Activated naive CD4-positive, alpha-beta T cell treated with anti-CD3 and anti-CD28 coated beads, Interleukin-2, amount 10 ng/mL, durations not matched to agents 7 days and 5 days (primary cell): ENCODE data around the gene HLA-DPA1.

Source experiments
- CTCF ChIA-PET: fragments of 350-600 bp; sonication (Branson Sonifier 250); formaldehyde crosslinking; loops from one replicate; lab custom pipeline; 2021; ENCODE audit warnings: antibody characterized with exemption; lab: Charles Lee
- DNase-seq: peaks from one replicate; pipeline ENCODE4 v3.0.0-alpha.2; 2020
- H3K27ac Mint-ChIP-seq: one replicate; pipeline ENCODE4 v1.8.0; 2021; ENCODE audit warnings: mild to moderate bottlenecking, moderate library complexity, mixed read lengths
- H3K27me3 Mint-ChIP-seq: one replicate; pipeline ENCODE4 v1.8.0; 2021; ENCODE audit warnings: mild to moderate bottlenecking, mixed read lengths
- H3K36me3 Mint-ChIP-seq: one replicate; pipeline ENCODE4 v1.8.0; 2021; ENCODE audit warnings: mixed read lengths
- H3K4me1 Mint-ChIP-seq: one replicate; pipeline ENCODE4 v1.8.0; 2021; ENCODE audit warnings: mixed read lengths
- H3K4me3 Mint-ChIP-seq: one replicate; pipeline ENCODE4 v1.8.0; 2021; ENCODE audit warnings: mild to moderate bottlenecking, moderate library complexity, mixed read lengths
- H3K9me3 Mint-ChIP-seq: one replicate; pipeline ENCODE4 v1.8.0; 2021; ENCODE audit warnings: mixed read lengths

Gene HLA-DPA1

GRCh38 chr6:33030245-33030644 is 43.2 kb downstream of the HLA-DPA1 start:
- Mint-ChIP-seq H3K36me3 (no peaks in the 10 kb centered on the region), H3K27me3 (peaks cover 36% of the 10 kb centered on the region), H3K4me3 (no peak overlapping the region), H3K9me3 (peaks cover 1% of the 10 kb centered on the region), H3K27ac (no peak overlapping the region), H3K4me1 (peaks cover 14% of the 10 kb centered on the region)
- CTCF ChIA-PET = no interaction called here
- DNase-seq = no peak

- Mint-ChIP-seq H3K27ac (no peak overlapping the region), H3K27me3 (peaks cover 30% of the 10 kb centered on the region), H3K9me3 (no peaks in the 10 kb centered on the region), H3K36me3 (no peaks in the 10 kb centered on the region), H3K4me1 (peaks cover 14% of the 10 kb centered on the region), H3K4me3 (no peak overlapping the region)
- CTCF ChIA-PET = interaction anchor here (1.2 kb wide), 1 partner anchor 90 kb away, joined by 3 read pairs; no protein-coding TSS in a partner anchor
- DNase-seq = no peak
Observed at GRCh38 chr6:33029328-33030184, 43.9 kb downstream of the HLA-DPA1 start.

- no peaks in the 10 kb centered on the region for H3K9me3 Mint-ChIP-seq
- H3K4me1 Mint-ChIP-seq = peaks cover 14% of the 10 kb centered on the region
- CTCF ChIA-PET = interaction anchor here (1.2 to 1.5 kb wide), 3 partner anchors 12 to 131 kb away, joined by 3 to 5 read pairs (median 3); no protein-coding TSS in a partner anchor
- peaks cover 26% of the 10 kb centered on the region for H3K27me3 Mint-ChIP-seq
- no peaks in the 10 kb centered on the region for H3K36me3 Mint-ChIP-seq
- H3K4me3 Mint-ChIP-seq = no peak overlapping the region
- no peak for DNase-seq
- H3K27ac Mint-ChIP-seq = no peak overlapping the region
Observed at GRCh38 chr6:33028220-33028849, 45.1 kb downstream of the HLA-DPA1 start.

GRCh38 chr6:33024521-33024920 is 48.9 kb downstream of the HLA-DPA1 start:
- CTCF ChIA-PET = no interaction called here
- Mint-ChIP-seq H3K4me3 (no peak overlapping the region), H3K36me3 (no peaks in the 10 kb centered on the region), H3K4me1 (peaks cover 12% of the 10 kb centered on the region), H3K9me3 (no peaks in the 10 kb centered on the region), H3K27ac (no peak overlapping the region), H3K27me3 (peaks cover 16% of the 10 kb centered on the region)
- no peak for DNase-seq

GRCh38 chr6:33023536-33023935 is 49.9 kb downstream of the HLA-DPA1 start:
- H3K27ac Mint-ChIP-seq = no peak overlapping the region
- no peak for DNase-seq
- no peaks in the 10 kb centered on the region for H3K36me3 Mint-ChIP-seq
- peaks cover 17% of the 10 kb centered on the region for H3K27me3 Mint-ChIP-seq
- H3K4me1 Mint-ChIP-seq = peaks cover 15% of the 10 kb centered on the region
- H3K9me3 Mint-ChIP-seq = no peaks in the 10 kb centered on the region
- CTCF ChIA-PET = no interaction called here
- H3K4me3 Mint-ChIP-seq = no peak overlapping the region

GRCh38 chr6:33021917-33022316 is 51.5 kb downstream of the HLA-DPA1 start:
- Mint-ChIP-seq H3K9me3 (no peaks in the 10 kb centered on the region), H3K36me3 (no peaks in the 10 kb centered on the region), H3K27me3 (peaks cover 33% of the 10 kb centered on the region), H3K27ac (no peak overlapping the region), H3K4me1 (peaks cover 17% of the 10 kb centered on the region), H3K4me3 (no peak overlapping the region)
- DNase-seq = no peak
- CTCF ChIA-PET = no interaction called here

- CTCF ChIA-PET = interaction anchor here (1.5 kb wide), 1 partner anchor 135 kb away, joined by 3 read pairs; no protein-coding TSS in a partner anchor
- H3K9me3 Mint-ChIP-seq = no peaks in the 10 kb centered on the region
Observed at GRCh38 chr6:33019372-33019771, 54.1 kb downstream of the HLA-DPA1 start.

GRCh38 chr6:33018904-33019303 is 54.5 kb downstream of the HLA-DPA1 start:
- H3K27ac Mint-ChIP-seq = no peak overlapping the region
- peaks cover 17% of the 10 kb centered on the region for H3K4me1 Mint-ChIP-seq
- H3K27me3 Mint-ChIP-seq = peaks cover 52% of the 10 kb centered on the region
- H3K36me3 Mint-ChIP-seq = no peaks in the 10 kb centered on the region
- H3K4me3 Mint-ChIP-seq = no peak overlapping the region
- CTCF ChIA-PET = interaction anchor here (0.8 to 1.5 kb wide), 2 partner anchors 72 to 136 kb away, joined by 3 read pairs; no protein-coding TSS in a partner anchor
- peak; percentile 45 for DNase-seq
- no peaks in the 10 kb centered on the region for H3K9me3 Mint-ChIP-seq

More at GRCh38 chr6:33019372-33019771, 54.1 kb downstream of the HLA-DPA1 start:
- H3K4me3 Mint-ChIP-seq = no peak overlapping the region
- peaks cover 17% of the 10 kb centered on the region for H3K4me1 Mint-ChIP-seq
- H3K27me3 Mint-ChIP-seq = peaks cover 52% of the 10 kb centered on the region
- H3K36me3 Mint-ChIP-seq = no peaks in the 10 kb centered on the region
- no peak for DNase-seq
- no peak overlapping the region for H3K27ac Mint-ChIP-seq

- H3K27ac Mint-ChIP-seq = no peak overlapping the region
- CTCF ChIA-PET = interaction anchor here (0.8 to 1.6 kb wide), 2 partner anchors 73 to 108 kb away, joined by 3 to 5 read pairs; no protein-coding TSS in a partner anchor
- H3K36me3 Mint-ChIP-seq = no peaks in the 10 kb centered on the region
- peaks cover 17% of the 10 kb centered on the region for H3K4me1 Mint-ChIP-seq
- H3K4me3 Mint-ChIP-seq = no peak overlapping the region
- H3K9me3 Mint-ChIP-seq = no peaks in the 10 kb centered on the region
- H3K27me3 Mint-ChIP-seq = peaks cover 56% of the 10 kb centered on the region
- DNase-seq = no peak
Observed at GRCh38 chr6:33018418-33018817, 55.0 kb downstream of the HLA-DPA1 start.

GRCh38 chr6:33017694-33018353 is 55.6 kb downstream of the HLA-DPA1 start:
- no peak overlapping the region for H3K27ac Mint-ChIP-seq
- peaks cover 17% of the 10 kb centered on the region for H3K4me1 Mint-ChIP-seq
- H3K4me3 Mint-ChIP-seq = no peak overlapping the region
- no peaks in the 10 kb centered on the region for H3K9me3 Mint-ChIP-seq
- H3K27me3 Mint-ChIP-seq = peaks cover 59% of the 10 kb centered on the region
- no peaks in the 10 kb centered on the region for H3K36me3 Mint-ChIP-seq
- CTCF ChIA-PET = interaction anchor here (1.6 to 2.4 kb wide), 3 partner anchors 31 to 231 kb away, joined by 4 to 8 read pairs (median 5); no protein-coding TSS in a partner anchor
- no peak for DNase-seq

- Mint-ChIP-seq H3K27ac (no peak overlapping the region), H3K36me3 (no peaks in the 10 kb centered on the region), H3K27me3 (peaks cover 59% of the 10 kb centered on the region), H3K9me3 (no peaks in the 10 kb centered on the region), H3K4me1 (peaks cover 17% of the 10 kb centered on the region), H3K4me3 (no peak overlapping the region)
- no peak for DNase-seq
- CTCF ChIA-PET = interaction anchor here (0.8 to 2.4 kb wide), 7 partner anchors 11 to 232 kb away, joined by 3 to 8 read pairs (median 4); no protein-coding TSS in a partner anchor
Observed at GRCh38 chr6:33017018-33017417, 56.4 kb downstream of the HLA-DPA1 start.

- no peak overlapping the region for H3K27ac Mint-ChIP-seq
- CTCF ChIA-PET = interaction anchor here (0.9 to 2.4 kb wide), 10 partner anchors 12 to 233 kb away, joined by 3 to 8 read pairs (median 4); partner anchors contain the start of gene HLA-DPB1
Observed at GRCh38 chr6:33015798-33016197, 57.7 kb downstream of the HLA-DPA1 start.

GRCh38 chr6:33014841-33015634 is 58.4 kb downstream of the HLA-DPA1 start:
- CTCF ChIA-PET = interaction anchor here (0.6 to 1.7 kb wide), 20 partner anchors 11 to 240 kb away, joined by 3 to 8 read pairs (median 3); partner anchors contain the start of genes HLA-DPB1 and TAP2
- H3K27ac Mint-ChIP-seq = no peak overlapping the region
- no peak overlapping the region for H3K4me3 Mint-ChIP-seq
- peaks cover 63% of the 10 kb centered on the region for H3K27me3 Mint-ChIP-seq
- H3K4me1 Mint-ChIP-seq = peaks cover 17% of the 10 kb centered on the region
- H3K36me3 Mint-ChIP-seq = no peaks in the 10 kb centered on the region
- peak; percentile 55 for DNase-seq
- H3K9me3 Mint-ChIP-seq = no peaks in the 10 kb centered on the region

More at GRCh38 chr6:33015798-33016197, 57.7 kb downstream of the HLA-DPA1 start:
- Mint-ChIP-seq H3K36me3 (no peaks in the 10 kb centered on the region), H3K9me3 (no peaks in the 10 kb centered on the region), H3K4me3 (no peak overlapping the region), H3K27me3 (peaks cover 63% of the 10 kb centered on the region), H3K4me1 (peaks cover 17% of the 10 kb centered on the region)
- DNase-seq = no peak
